WI38 (cell line): Measurements from ENCODE around the gene ACAN.

Experiments
- H3K4me3 ChIP-seq: 2 replicates; pipeline ENCODE4 v1.5.1; 2011; ENCODE audit warnings: low read depth, mild to moderate bottlenecking, control low read depth, low read length
- CTCF ChIP-seq: IDR thresholded peaks from 2 replicates; pipeline ENCODE4 v1.5.1; 2012; ENCODE audit warnings: low read depth, mild to moderate bottlenecking, control low read depth, low read length

ACAN gene

GRCh38 chr15:88849376-88850072, 46.3 kb downstream of the ACAN start:
- no peak overlapping the region for H3K4me3 ChIP-seq
- no peak for TF ChIP-seq CTCF

GRCh38 chr15:88852476-88852875, 49.2 kb downstream of the ACAN start:
- no peak overlapping the region for H3K4me3 ChIP-seq
- no peak for TF ChIP-seq CTCF

GRCh38 chr15:88858934-88859333, 55.7 kb downstream of the ACAN start:
- H3K4me3 ChIP-seq, result no peak overlapping the region
- no peak for TF ChIP-seq CTCF

GRCh38 chr15:88859550-88859949, 56.3 kb downstream of the ACAN start:
- no peak for TF ChIP-seq CTCF
- H3K4me3 ChIP-seq, result no peak overlapping the region

GRCh38 chr15:88860212-88860611, 57.0 kb downstream of the ACAN start:
- H3K4me3 ChIP-seq, result no peak overlapping the region
- TF ChIP-seq CTCF, result no peak

GRCh38 chr15:88863412-88863811, 60.2 kb downstream of the ACAN start:
- H3K4me3 ChIP-seq, result no peak overlapping the region
- TF ChIP-seq CTCF, result no peak

GRCh38 chr15:88864861-88865497, 61.7 kb downstream of the ACAN start:
- no peak for TF ChIP-seq CTCF

More at GRCh38 chr15:88864861-88865497, 61.7 kb downstream of the ACAN start:
- H3K4me3 ChIP-seq, result no peak overlapping the region
